IMR-90 (cell line): Measurements from ENCODE around the gene PPP1R12B.
"Not testable (repeated sequence)": the region's sequence is repeated elsewhere in the genome, so short reads cannot be mapped to it uniquely, and the experiment has no call there.

Source experiments
- CTCF ChIP-seq: conservative IDR thresholded peaks from 2 replicates; pipeline ENCODE4 v1.5.1; 2012; ENCODE audit warnings: mild to moderate bottlenecking, low read depth, low read length, improper control_type of control experiment
- TF ChIP-seq, protein P1 (sequence below): fragments of 150-350 bp; IDR thresholded peaks from 2 replicates; pipeline ENCODE4 v1.6.1; 2017; ENCODE audit warnings: mild to moderate bottlenecking, antibody characterized with exemption, low read length, low read depth

GRCh38 chr1:202473266-202474045, 125.0 kb downstream of the PPP1R12B start:
- TF ChIP-seq CTCF = not testable (repeated sequence)
- TF ChIP-seq, protein P1, sequence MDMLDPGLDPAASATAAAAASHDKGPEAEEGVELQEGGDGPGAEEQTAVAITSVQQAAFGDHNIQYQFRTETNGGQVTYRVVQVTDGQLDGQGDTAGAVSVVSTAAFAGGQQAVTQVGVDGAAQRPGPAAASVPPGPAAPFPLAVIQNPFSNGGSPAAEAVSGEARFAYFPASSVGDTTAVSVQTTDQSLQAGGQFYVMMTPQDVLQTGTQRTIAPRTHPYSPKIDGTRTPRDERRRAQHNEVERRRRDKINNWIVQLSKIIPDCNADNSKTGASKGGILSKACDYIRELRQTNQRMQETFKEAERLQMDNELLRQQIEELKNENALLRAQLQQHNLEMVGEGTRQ = not testable (repeated sequence)
